ENCODE results near the gene KRT3. TPM values are rescaled to one million over a fixed set of nuclear protein-coding genes. Genes with fewer than 3 reads are reported as not detected.

KRT3 gene
- total RNA-seq, 1 experiment from 2014 or later, result not detected

DNA sequence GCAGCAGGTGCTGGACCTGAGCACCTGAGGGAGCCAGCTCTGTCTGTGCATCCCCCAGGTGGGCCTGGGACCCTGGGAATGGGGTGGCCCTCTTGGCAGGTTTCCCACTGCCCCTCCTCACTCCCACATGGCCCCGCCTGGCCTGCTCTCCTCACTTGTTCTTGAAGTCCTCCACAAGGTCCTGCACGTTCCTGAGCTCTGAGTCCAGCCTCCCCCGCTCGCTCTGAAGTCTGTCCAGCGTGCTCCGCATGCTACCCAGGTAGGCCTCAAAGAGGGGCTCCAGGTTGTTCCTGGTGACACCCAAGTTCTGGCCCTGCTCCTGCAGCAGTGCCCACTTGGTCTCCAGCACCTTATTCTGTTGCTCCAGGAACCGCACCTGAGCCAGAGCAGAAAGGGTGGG lies 35.3 kb upstream of the KRT3 start:
- Histone ChIP-seq H3K36me3 (ENCODE audit: control insufficient read depth, insufficient read depth, low read length) (no peaks in the 10 kb centered on the region), H3K4me3 (ENCODE audit: low read depth in 2 of 2, low read length in 2 of 2) (no peak overlapping the region), H3K9me3 (ENCODE audit: control insufficient read depth, insufficient read depth, low read depth, low read length) (no peaks in the 10 kb centered on the region), H3K27me3 (ENCODE audit: control insufficient read depth, insufficient read depth, low read length) (no peaks in the 10 kb centered on the region), H3K4me1 (ENCODE audit: control insufficient read depth, insufficient read depth, low read length) (peaks cover 3% of the 10 kb centered on the region; the same call in 1 of the 2 replicates), H3K27ac (ENCODE audit: low read length) (no peak overlapping the region)
- DNase-seq (ENCODE audit: low read depth, low spot score) (no peak), ATAC-seq (no peak)
- TF ChIP-seq, protein P1, sequence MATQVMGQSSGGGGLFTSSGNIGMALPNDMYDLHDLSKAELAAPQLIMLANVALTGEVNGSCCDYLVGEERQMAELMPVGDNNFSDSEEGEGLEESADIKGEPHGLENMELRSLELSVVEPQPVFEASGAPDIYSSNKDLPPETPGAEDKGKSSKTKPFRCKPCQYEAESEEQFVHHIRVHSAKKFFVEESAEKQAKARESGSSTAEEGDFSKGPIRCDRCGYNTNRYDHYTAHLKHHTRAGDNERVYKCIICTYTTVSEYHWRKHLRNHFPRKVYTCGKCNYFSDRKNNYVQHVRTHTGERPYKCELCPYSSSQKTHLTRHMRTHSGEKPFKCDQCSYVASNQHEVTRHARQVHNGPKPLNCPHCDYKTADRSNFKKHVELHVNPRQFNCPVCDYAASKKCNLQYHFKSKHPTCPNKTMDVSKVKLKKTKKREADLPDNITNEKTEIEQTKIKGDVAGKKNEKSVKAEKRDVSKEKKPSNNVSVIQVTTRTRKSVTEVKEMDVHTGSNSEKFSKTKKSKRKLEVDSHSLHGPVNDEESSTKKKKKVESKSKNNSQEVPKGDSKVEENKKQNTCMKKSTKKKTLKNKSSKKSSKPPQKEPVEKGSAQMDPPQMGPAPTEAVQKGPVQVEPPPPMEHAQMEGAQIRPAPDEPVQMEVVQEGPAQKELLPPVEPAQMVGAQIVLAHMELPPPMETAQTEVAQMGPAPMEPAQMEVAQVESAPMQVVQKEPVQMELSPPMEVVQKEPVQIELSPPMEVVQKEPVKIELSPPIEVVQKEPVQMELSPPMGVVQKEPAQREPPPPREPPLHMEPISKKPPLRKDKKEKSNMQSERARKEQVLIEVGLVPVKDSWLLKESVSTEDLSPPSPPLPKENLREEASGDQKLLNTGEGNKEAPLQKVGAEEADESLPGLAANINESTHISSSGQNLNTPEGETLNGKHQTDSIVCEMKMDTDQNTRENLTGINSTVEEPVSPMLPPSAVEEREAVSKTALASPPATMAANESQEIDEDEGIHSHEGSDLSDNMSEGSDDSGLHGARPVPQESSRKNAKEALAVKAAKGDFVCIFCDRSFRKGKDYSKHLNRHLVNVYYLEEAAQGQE (IDR thresholded peaks at IDR 0.05; ENCODE audit: insufficient read depth in 1 of 2, low read depth in 2 of 2, low read length in 1 of 2), result no peak
- TF ChIP-seq SIN3A (IDR thresholded peaks at IDR 0.05; ENCODE audit: borderline replicate concordance, insufficient read depth, low read depth, low read length), result no peak
- no peak for TF ChIP-seq POLR2AphosphoS5 (IDR thresholded peaks at IDR 0.05; ENCODE audit: low read depth, low read length)
- TF ChIP-seq TCF7L2 (IDR thresholded peaks at IDR 0.05; ENCODE audit: low read depth, low read length), result no peak
- TF ChIP-seq, protein P2, sequence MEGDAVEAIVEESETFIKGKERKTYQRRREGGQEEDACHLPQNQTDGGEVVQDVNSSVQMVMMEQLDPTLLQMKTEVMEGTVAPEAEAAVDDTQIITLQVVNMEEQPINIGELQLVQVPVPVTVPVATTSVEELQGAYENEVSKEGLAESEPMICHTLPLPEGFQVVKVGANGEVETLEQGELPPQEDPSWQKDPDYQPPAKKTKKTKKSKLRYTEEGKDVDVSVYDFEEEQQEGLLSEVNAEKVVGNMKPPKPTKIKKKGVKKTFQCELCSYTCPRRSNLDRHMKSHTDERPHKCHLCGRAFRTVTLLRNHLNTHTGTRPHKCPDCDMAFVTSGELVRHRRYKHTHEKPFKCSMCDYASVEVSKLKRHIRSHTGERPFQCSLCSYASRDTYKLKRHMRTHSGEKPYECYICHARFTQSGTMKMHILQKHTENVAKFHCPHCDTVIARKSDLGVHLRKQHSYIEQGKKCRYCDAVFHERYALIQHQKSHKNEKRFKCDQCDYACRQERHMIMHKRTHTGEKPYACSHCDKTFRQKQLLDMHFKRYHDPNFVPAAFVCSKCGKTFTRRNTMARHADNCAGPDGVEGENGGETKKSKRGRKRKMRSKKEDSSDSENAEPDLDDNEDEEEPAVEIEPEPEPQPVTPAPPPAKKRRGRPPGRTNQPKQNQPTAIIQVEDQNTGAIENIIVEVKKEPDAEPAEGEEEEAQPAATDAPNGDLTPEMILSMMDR (IDR thresholded peaks at IDR 0.05), result no peak
- CTCF ChIA-PET, result no interaction called here
- POLR2A ChIA-PET, result no interaction called here
- in situ Hi-C loops (cut with HindIII; ENCODE audit: low pct_unique_long_range_greater_than_20kb, low sequenced_read_pairs), result no loop called here
- no TSS peak for BruUV-seq (replicated peaks)
- intact Hi-C loops (cut with micrococcal nuclease; ENCODE audit: unreplicated experiment), result no loop called here

DNA sequence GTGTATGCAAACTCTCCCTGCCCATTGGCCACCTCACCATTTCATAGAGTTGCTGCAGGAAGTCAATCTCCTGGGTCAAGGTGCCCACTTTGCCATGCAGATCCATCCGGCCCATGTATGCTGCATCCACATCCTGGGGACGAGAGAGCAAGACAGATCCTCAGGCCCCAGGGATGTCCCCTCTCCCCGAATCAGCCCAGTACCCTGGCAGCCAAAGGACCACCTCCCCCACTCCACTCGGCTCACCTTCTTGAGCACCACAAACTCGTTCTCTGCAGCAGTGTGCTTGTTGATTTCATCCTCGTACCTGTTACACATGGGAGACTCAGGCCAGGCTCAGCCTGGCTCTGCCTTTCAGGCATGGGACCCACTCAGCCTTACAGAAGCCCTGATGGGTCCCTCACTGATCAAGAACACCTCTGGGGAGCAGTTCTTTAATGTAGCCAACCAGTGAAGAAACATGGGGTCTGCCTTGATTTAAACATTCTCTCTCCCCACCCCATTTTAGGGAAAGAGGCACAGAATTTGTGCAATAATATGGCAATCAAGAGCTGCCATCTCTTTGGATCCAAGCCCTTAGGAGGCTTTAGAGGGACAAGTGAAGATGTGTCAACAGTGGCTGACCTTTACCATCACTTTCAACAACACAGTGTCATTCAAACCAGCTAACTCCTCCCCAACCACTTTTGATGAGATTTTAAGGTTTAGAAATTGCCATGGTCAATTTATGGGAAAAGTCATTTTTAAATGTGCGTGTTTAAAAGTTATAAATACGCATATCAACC lies 34.3 kb upstream of the KRT3 start:
- TF ChIP-seq, protein P2 (IDR thresholded peaks at IDR 0.05), result no peak
- no peak for TF ChIP-seq TCF7L2 (IDR thresholded peaks at IDR 0.05; ENCODE audit: low read depth, low read length)
- no peak for TF ChIP-seq SIN3A (IDR thresholded peaks at IDR 0.05; ENCODE audit: borderline replicate concordance, insufficient read depth, low read depth, low read length)
- no peak for TF ChIP-seq POLR2AphosphoS5 (IDR thresholded peaks at IDR 0.05; ENCODE audit: low read depth, low read length)
- TF ChIP-seq, protein P1 (IDR thresholded peaks at IDR 0.05; ENCODE audit: insufficient read depth in 1 of 2, low read depth in 2 of 2, low read length in 1 of 2), result no peak
- no peak overlapping the region for H3K4me3 ChIP-seq (ENCODE audit: low read depth in 2 of 2, low read length in 2 of 2)
- H3K27ac ChIP-seq (ENCODE audit: low read length), result no peak overlapping the region
- CTCF ChIA-PET, result no interaction called here
- no TSS peak for BruUV-seq (replicated peaks)
- no peaks in the 10 kb centered on the region for H3K36me3 ChIP-seq (ENCODE audit: control insufficient read depth, insufficient read depth, low read length)
- no peaks in the 10 kb centered on the region for H3K4me1 ChIP-seq (ENCODE audit: control insufficient read depth, insufficient read depth, low read length)
- no peaks in the 10 kb centered on the region for H3K9me3 ChIP-seq (ENCODE audit: control insufficient read depth, insufficient read depth, low read depth, low read length)
- POLR2A ChIA-PET, result no interaction called here
- no peaks in the 10 kb centered on the region for H3K27me3 ChIP-seq (ENCODE audit: control insufficient read depth, insufficient read depth, low read length)
- intact Hi-C loops (cut with micrococcal nuclease; ENCODE audit: unreplicated experiment) (no loop called here), in situ Hi-C loops (cut with HindIII; ENCODE audit: low pct_unique_long_range_greater_than_20kb, low sequenced_read_pairs) (no loop called here)
- DNase-seq (ENCODE audit: low read depth, low spot score) (no peak), ATAC-seq (no peak)

Measured in Panc1 (cell line).